Ascending aorta (tissue), 2 donors: ENCODE measurements around the gene KPNA6. TPM values are rescaled to one million over a fixed set of nuclear protein-coding genes. Genes with fewer than 3 reads are reported as not detected.
"Not testable (repeated sequence)": the region's sequence is repeated elsewhere in the genome, so short reads cannot be mapped to it uniquely, and the experiment has no call there.

ENCODE experiments used
- DNase-seq, 2 donors: peaks; one replicate each; pipeline ENCODE4 v3.0.0-alpha.2; 2019; ENCODE audit warnings: low spot score in 2 of 2
- H3K27ac ChIP-seq, 2 donors: fragments of 200-600 bp; sonication (generic); one replicate each; pipeline ENCODE4 v1.5.1; 2016 to 2017; ENCODE audit warnings: mild to moderate bottlenecking in 1 of 2
- H3K27me3 ChIP-seq: fragments of 200-600 bp; sonication (generic); one replicate; pipeline ENCODE4 v1.5.1; 2017
- H3K36me3 ChIP-seq, 2 donors: fragments of 200-600 bp; sonication (generic); one replicate each; pipeline ENCODE4 v1.5.1; 2016
- H3K4me1 ChIP-seq, 2 donors: fragments of 200-600 bp; sonication (generic); one replicate each; pipeline ENCODE4 v1.5.1; 2016 to 2017; ENCODE audit warnings: mild to moderate bottlenecking in 1 of 2
- H3K4me3 ChIP-seq, 2 donors: fragments of 200-600 bp; sonication (generic); one replicate each; pipeline ENCODE4 v1.5.1; 2016 to 2017; ENCODE audit warnings: mild to moderate bottlenecking in 1 of 2
- H3K9me3 ChIP-seq, 2 donors: fragments of 200-600 bp; sonication (generic); one replicate each; pipeline ENCODE4 v1.5.1; 2016
- intact Hi-C: fragments of 100-400 bp; cut with DNase I; formaldehyde crosslinking; loops from one replicate; pipeline ENCODE4 v1.15.1; 2023
- total RNA-seq: library from RNA; depleted of rRNA; stranded (reverse); fragments of >200 nt; gene quantifications from one replicate; pipeline ENCODE4 v1.1.0, GENCODE V29; 2016
- TF ChIP-seq, protein P1 (sequence below), 3 experiments: fragments of 200-600 bp in 2 of 3; fragments of 450-650 bp in 1 of 3; sonication (generic) in 2 of 3; IDR thresholded peaks; one replicate each; pipeline ENCODE4 v1.5.1; 2016 to 2019; ENCODE audit warnings: antibody characterized with exemption in 3 of 3, mild to moderate bottlenecking in 1 of 3, moderate library complexity in 1 of 3

KPNA6 gene
- total RNA-seq, 1 donor from 2014 or later = 26.1 TPM

DNA sequence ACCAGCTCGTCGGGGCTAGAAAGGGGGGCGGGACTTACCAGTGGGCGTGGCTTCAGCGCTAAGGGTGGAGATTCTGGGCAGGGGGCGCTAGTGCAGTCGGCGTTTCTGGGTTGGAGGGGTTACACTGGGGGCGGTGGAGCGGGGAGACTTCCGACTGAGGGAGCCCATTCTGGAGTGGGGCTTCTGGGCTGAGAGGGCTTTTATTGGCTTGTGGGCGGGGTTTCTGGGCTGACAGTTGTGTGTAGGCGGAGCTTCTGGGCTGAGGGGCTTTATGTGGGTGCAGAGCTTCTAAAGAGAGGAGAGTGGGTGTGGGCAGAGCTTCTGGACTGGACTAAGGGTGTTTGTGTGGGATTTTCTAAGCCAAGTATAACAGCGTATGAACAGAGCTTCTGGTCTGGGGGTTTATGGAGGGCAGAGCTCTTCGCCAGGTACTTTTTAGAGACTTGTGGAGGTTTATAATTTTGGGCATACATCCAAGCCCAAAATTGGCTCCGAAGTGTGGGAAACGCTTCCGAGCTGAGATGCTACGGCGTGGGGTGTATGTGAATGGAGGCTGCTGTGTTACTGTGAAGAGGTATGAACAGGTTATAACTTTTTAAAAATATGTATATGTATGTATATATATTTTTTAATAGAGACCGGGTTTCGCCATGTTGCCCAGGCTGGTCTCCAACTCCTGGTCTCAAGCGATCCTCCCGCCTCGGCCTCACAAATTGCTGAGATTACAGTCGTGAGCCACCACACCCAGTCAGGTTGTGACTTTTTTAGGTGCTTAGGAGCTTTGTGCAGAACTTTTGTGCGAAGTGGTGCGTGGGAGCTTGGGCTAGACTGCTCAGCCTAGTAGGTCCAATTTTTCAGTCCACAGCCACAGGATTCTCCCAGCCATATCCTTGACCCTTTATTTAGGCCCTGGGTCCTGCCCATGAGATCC is 34.3 kb upstream of the KPNA6 start:
- intact Hi-C loops = loop anchor here (2.0 to 5.0 kb wide), 3 partner anchors 35 to 104 kb away; partner anchors contain the start of genes KHDRBS1, KPNA6 and TXLNA
- Histone ChIP-seq H3K4me1 (peaks cover 13% of the 10 kb centered on the region in 2 donors), H3K36me3 (peaks cover 23 to 32% of the 10 kb centered on the region in 2 donors), H3K27ac (peak overlapping the region; percentile 83 to 89), H3K4me3 (peak overlapping the region; percentile 75), H3K9me3 (no peaks in the 10 kb centered on the region), H3K27me3 (no peaks in the 10 kb centered on the region)
- DNase-seq = peak; percentile 52 to 89
- TF ChIP-seq, protein P1, sequence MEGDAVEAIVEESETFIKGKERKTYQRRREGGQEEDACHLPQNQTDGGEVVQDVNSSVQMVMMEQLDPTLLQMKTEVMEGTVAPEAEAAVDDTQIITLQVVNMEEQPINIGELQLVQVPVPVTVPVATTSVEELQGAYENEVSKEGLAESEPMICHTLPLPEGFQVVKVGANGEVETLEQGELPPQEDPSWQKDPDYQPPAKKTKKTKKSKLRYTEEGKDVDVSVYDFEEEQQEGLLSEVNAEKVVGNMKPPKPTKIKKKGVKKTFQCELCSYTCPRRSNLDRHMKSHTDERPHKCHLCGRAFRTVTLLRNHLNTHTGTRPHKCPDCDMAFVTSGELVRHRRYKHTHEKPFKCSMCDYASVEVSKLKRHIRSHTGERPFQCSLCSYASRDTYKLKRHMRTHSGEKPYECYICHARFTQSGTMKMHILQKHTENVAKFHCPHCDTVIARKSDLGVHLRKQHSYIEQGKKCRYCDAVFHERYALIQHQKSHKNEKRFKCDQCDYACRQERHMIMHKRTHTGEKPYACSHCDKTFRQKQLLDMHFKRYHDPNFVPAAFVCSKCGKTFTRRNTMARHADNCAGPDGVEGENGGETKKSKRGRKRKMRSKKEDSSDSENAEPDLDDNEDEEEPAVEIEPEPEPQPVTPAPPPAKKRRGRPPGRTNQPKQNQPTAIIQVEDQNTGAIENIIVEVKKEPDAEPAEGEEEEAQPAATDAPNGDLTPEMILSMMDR (IDR thresholded peaks at IDR 0.05) = peak in 2 of 3 experiments; percentile 26 to 36

DNA sequence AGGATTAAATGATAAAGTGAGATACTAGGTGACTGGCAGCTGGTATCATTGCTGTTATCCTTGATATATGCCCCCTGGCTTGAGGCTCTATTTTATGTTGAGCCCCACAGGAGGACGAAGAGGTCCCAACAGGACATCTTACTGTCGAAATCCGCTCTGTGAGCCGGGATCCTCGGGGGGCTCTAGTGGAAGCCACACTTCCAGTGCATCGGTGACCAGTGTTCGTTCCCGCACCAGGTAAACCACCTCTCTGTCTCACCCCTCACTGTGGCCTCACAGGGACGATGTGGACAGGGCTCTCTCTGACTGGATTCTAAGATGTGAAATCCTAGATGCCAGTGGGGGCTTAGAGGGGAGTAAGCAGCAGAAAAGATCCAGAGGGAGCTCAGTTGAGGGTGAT is 33.0 kb upstream of the KPNA6 start:
- H3K27me3 ChIP-seq = no peaks in the 10 kb centered on the region
- TF ChIP-seq, protein P1 (IDR thresholded peaks at IDR 0.05) = no peak
- H3K4me3 ChIP-seq = no peak overlapping the region
- peaks cover 31 to 42% of the 10 kb centered on the region in 2 donors for H3K36me3 ChIP-seq
- H3K9me3 ChIP-seq = no peaks in the 10 kb centered on the region
- intact Hi-C loops = loop anchor here (5.0 kb wide), 1 partner anchor 102 kb away; the partner anchor contains the start of gene TXLNA
- H3K27ac ChIP-seq = no peak overlapping the region
- peaks cover 13% of the 10 kb centered on the region in 2 donors for H3K4me1 ChIP-seq
- no peak for DNase-seq

DNA sequence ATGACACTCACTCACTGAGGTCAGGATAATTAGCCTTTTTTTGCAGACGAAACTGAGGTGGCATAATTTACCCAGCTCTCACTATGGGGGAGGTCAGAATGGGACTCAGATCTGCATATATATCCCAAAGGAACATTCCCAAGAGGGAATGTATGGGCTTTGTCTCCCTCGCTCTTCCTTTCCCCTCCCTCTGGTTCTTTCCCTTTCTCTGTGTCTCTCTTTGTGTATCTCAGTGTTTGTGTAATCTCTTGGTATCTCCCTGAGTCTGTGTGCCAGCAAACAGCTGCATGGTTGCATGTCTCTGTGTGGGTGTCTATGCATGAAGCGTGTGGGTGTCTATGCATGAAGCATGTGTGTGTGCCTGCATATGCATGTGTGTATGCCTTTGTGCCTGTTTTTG is 30.4 kb upstream of the KPNA6 start:
- H3K27me3 ChIP-seq = no peaks in the 10 kb centered on the region
- DNase-seq = no peak
- no peak overlapping the region for H3K4me3 ChIP-seq
- peaks cover 3 to 4% of the 10 kb centered on the region in 2 donors for H3K4me1 ChIP-seq
- H3K27ac ChIP-seq = no peak overlapping the region
- TF ChIP-seq, protein P1 (IDR thresholded peaks at IDR 0.05) = no peak
- intact Hi-C loops = no loop called here
- H3K9me3 ChIP-seq = no peaks in the 10 kb centered on the region
- peaks cover 39 to 49% of the 10 kb centered on the region in 2 donors for H3K36me3 ChIP-seq

DNA sequence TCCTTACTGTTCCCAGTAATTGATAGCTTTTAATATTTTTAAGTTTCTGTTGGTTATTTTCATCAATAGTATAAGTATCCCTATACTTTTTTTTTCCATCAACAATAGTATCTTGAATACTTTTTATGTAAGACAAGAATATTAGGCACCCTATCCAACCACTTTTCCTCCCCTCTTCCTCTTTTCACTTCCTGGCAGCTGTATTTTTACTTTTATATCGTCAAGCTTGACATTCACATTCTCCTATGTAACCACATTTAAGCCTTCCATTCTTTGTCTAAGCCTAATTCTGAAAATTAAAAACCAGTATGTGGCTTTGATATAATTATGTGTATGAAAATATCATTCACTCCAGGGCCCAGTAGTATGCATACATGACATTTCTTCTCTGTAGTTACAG is 25.8 kb upstream of the KPNA6 start:
- Histone ChIP-seq H3K4me3 (no peak overlapping the region), H3K4me1 (no peaks in the 10 kb centered on the region), H3K27ac (no peak overlapping the region), H3K9me3 (no peaks in the 10 kb centered on the region), H3K27me3 (no peaks in the 10 kb centered on the region), H3K36me3 (peaks cover 32 to 55% of the 10 kb centered on the region in 2 donors)
- no peak for DNase-seq
- TF ChIP-seq, protein P1 (IDR thresholded peaks at IDR 0.05) = no peak
- intact Hi-C loops = no loop called here

DNA sequence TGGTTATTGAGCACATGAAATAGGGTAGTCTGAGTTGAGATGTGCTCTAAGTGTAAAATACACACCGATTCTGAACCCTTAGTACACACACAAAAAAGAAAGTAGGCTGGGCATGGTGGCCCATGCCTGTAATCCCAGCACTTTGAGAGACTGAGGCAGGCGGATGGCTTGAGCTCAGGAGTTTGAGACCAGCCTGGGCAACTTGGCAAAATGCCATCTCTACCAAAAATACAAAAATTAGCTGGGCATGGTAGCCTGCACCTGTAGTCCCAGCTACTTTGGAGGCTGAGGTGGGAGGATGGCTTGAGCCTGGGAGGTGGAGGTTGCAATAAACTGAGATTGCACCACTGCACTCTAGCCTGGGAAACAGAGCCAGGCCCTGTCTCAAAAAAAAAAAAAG is 21.5 kb upstream of the KPNA6 start:
- DNase-seq, H3K9me3 ChIP-seq, H3K27ac ChIP-seq, intact Hi-C loops, H3K27me3 ChIP-seq, H3K4me3 ChIP-seq, H3K4me1 ChIP-seq: not testable (repeated sequence)
- peaks cover 11 to 43% of the 10 kb centered on the region in 2 donors for H3K36me3 ChIP-seq

DNA sequence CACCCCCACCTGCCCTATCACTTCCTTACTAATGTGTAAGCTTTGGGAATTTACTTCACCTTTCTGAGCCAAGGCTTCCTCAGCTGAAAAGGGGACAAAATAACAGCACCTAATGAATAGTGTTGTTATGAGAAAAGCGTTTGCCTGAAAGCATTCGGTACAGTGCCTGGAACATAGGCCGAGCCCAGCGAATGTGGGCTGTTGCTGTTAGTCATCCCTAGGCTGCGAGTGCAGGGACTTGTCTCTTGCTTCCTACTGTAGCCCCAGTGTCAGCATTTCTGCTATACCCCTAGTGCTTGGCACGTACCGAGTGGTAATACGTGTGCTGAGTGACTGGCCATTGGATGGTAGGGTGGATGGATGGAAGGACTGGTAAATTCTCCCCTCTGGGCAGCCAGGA is 16.7 kb upstream of the KPNA6 start:
- Histone ChIP-seq H3K27me3 (no peaks in the 10 kb centered on the region), H3K27ac (no peak overlapping the region), H3K9me3 (no peaks in the 10 kb centered on the region), H3K36me3 (peaks cover 44 to 66% of the 10 kb centered on the region in 2 donors), H3K4me3 (no peak overlapping the region), H3K4me1 (no peaks in the 10 kb centered on the region)
- TF ChIP-seq, protein P1 (IDR thresholded peaks at IDR 0.05) = no peak
- intact Hi-C loops = no loop called here
- no peak for DNase-seq
